Measurements from ENCODE around the gene GRM8. TPM values are rescaled to one million over a fixed set of nuclear protein-coding genes. Genes with fewer than 3 reads are reported as not detected.
A peak's percentile ranks its signal among the peaks of the same experiment; 100 is the strongest.

The GRM8 gene
- total RNA-seq, 6 experiments from 2014 or later, result not detected

DNA sequence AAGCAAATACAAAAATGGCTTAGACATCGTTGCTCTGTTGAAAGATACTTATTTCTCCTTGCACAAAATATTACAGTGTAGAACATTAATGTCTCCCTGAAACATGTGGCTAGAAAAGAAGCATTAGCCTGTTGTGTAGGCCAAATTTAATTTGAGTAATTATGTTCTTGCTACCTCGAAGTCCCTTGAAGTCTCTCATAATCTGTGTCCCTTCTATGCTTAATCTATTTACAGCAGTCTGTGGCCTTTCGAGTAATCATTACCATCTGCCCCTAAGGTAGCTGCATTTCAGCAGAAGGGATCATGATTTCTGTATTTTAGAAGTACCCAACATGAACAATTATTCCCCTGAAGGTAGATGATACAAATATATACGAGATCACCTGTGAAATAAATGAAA, 615.2 kb downstream of the GRM8 start:
- Mint-ChIP-seq H3K36me3 (ENCODE audit: low read depth) (no peaks in the 10 kb centered on the region), H3K9me3 (peaks cover 7% of the 10 kb centered on the region), H3K4me1 (ENCODE audit: low read depth) (no peaks in the 10 kb centered on the region), H3K27me3 (ENCODE audit: insufficient read depth) (peaks cover 1% of the 10 kb centered on the region; the same call in 1 of the 2 replicates), H3K4me3 (no peak overlapping the region), H3K27ac (no peak overlapping the region)
- DNase-seq, result no peak
- no peak for TF ChIP-seq CTCF (IDR thresholded peaks at IDR 0.05)

GRCh38 chr7:126635545-126635944, 617.2 kb downstream of the GRM8 start:
- Mint-ChIP-seq H3K9me3 (peaks cover 22% of the 10 kb centered on the region), H3K27me3 (ENCODE audit: insufficient read depth) (no peaks in the 10 kb centered on the region)

DNA sequence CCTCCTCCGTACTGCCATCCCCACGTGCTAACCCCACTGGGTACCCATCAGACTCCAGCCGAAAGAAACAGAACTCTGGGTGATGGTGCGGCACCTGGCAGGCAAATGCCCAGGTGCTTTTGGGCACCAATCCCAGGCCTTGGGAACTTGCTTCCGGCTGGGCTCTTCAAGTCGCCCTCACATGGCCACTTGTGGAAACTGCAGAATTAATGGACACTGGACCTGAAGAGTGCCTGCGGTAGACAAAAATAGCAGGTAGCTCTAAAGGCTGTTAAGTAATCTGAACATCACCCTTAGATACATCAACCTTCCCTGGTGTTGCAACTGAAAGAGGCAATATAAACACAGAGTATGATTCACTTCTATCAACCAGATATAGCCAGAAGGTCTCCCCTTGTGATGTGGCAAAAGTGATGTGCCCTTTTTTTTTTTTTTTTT, 644.4 kb downstream of the GRM8 start:
- Mint-ChIP-seq H3K36me3 (ENCODE audit: low read depth) (no peaks in the 10 kb centered on the region), H3K4me3 (no peak overlapping the region), H3K4me1 (ENCODE audit: low read depth) (no peaks in the 10 kb centered on the region), H3K27me3 (ENCODE audit: insufficient read depth) (no peaks in the 10 kb centered on the region), H3K9me3 (no peaks in the 10 kb centered on the region; the same call in none of the 2 replicates), H3K27ac (no peak overlapping the region)
- no peak for DNase-seq
- 0 out of 2 replicates have a peak, but pooled peaks have one; percentile 12 for TF ChIP-seq CTCF (IDR thresholded peaks at IDR 0.05)

More at GRCh38 chr7:126635545-126635944, 617.2 kb downstream of the GRM8 start:
- no peaks in the 10 kb centered on the region for H3K36me3 Mint-ChIP-seq (ENCODE audit: low read depth)
- H3K4me1 Mint-ChIP-seq (ENCODE audit: low read depth), result no peaks in the 10 kb centered on the region
- no peak overlapping the region for H3K27ac Mint-ChIP-seq
- DNase-seq, result no peak
- no peak overlapping the region for H3K4me3 Mint-ChIP-seq
- no peak for TF ChIP-seq CTCF (IDR thresholded peaks at IDR 0.05)

GRCh38 chr7:126606331-126606730, 646.4 kb downstream of the GRM8 start:
- Mint-ChIP-seq H3K27me3 (ENCODE audit: insufficient read depth) (no peaks in the 10 kb centered on the region), H3K4me3 (no peak overlapping the region), H3K4me1 (ENCODE audit: low read depth) (no peaks in the 10 kb centered on the region), H3K9me3 (no peaks in the 10 kb centered on the region; the same call in 1 of the 2 replicates), H3K36me3 (ENCODE audit: low read depth) (no peaks in the 10 kb centered on the region), H3K27ac (no peak overlapping the region)
- DNase-seq, result no peak
- TF ChIP-seq CTCF (IDR thresholded peaks at IDR 0.05), result no peak

- H3K9me3 Mint-ChIP-seq, result no peaks in the 10 kb centered on the region; the same call in 1 of the 2 replicates
- H3K4me3 Mint-ChIP-seq, result no peak overlapping the region
- TF ChIP-seq CTCF (IDR thresholded peaks at IDR 0.05), result no peak
- DNase-seq, result no peak
- no peaks in the 10 kb centered on the region for H3K36me3 Mint-ChIP-seq (ENCODE audit: low read depth)
- no peak overlapping the region for H3K27ac Mint-ChIP-seq
- no peaks in the 10 kb centered on the region for H3K27me3 Mint-ChIP-seq (ENCODE audit: insufficient read depth)
- no peaks in the 10 kb centered on the region for H3K4me1 Mint-ChIP-seq (ENCODE audit: low read depth)
Observed at GRCh38 chr7:126605553-126605952, 647.2 kb downstream of the GRM8 start.

DNA sequence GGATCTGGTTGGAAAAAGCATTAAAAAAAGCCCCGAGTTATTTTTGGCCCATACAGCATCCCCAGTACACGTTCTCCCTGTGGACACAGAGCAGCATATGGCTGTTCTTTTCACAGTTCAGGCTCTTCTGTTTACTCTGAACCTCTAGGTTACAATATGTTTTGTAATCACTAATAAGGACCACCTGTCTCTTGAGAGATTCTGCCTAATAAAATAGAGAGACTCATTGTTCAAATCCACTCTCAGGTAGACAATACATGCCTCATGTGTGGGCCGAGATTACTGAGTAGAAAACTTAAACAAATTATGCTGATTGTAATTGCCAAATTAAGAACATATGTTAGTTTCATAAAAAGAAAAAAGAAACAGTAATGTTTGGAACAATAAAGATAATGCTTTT, 647.7 kb downstream of the GRM8 start:
- H3K27ac Mint-ChIP-seq, result no peak overlapping the region
- TF ChIP-seq CTCF (IDR thresholded peaks at IDR 0.05), result no peak

More for the DNA sequence above, 647.7 kb downstream of the GRM8 start:
- Mint-ChIP-seq H3K4me3 (no peak overlapping the region), H3K9me3 (no peaks in the 10 kb centered on the region; the same call in 1 of the 2 replicates), H3K4me1 (ENCODE audit: low read depth) (no peaks in the 10 kb centered on the region), H3K27me3 (ENCODE audit: insufficient read depth) (no peaks in the 10 kb centered on the region), H3K36me3 (ENCODE audit: low read depth) (no peaks in the 10 kb centered on the region)
- DNase-seq, result no peak
